ENCODE results near the gene PAX3. TPM values are rescaled to one million over a fixed set of nuclear protein-coding genes. Genes with fewer than 3 reads are reported as not detected.
"Not testable (repeated sequence)": the region's sequence is repeated elsewhere in the genome, so short reads cannot be mapped to it uniquely, and the experiment has no call there.

The PAX3 gene
- total RNA-seq, 1 donor from 2014 or later: not detected

- H3K4me1 Mint-ChIP-seq (ENCODE audit: low read depth): no peaks in the 10 kb centered on the region
- H3K27ac Mint-ChIP-seq: no peak overlapping the region
- no peaks in the 10 kb centered on the region for H3K9me3 Mint-ChIP-seq
- no peak for DNase-seq (ENCODE audit: low spot score)
- no peaks in the 10 kb centered on the region for H3K36me3 Mint-ChIP-seq (ENCODE audit: low read depth)
- no peaks in the 10 kb centered on the region for H3K27me3 Mint-ChIP-seq (ENCODE audit: low read depth)
- no peak overlapping the region for H3K4me3 Mint-ChIP-seq (ENCODE audit: low read depth)
- intact Hi-C loops (cut with micrococcal nuclease): no loop called here
Measured at GRCh38 chr2:222159221-222159620, 139.6 kb downstream of the PAX3 start.

- H3K9me3 Mint-ChIP-seq; DNase-seq (ENCODE audit: low spot score); H3K4me3 Mint-ChIP-seq (ENCODE audit: low read depth): not testable (repeated sequence)
Measured at GRCh38 chr2:222155003-222155664, 143.7 kb downstream of the PAX3 start.

More at GRCh38 chr2:222155003-222155664, 143.7 kb downstream of the PAX3 start:
- H3K27me3 Mint-ChIP-seq (ENCODE audit: low read depth); H3K27ac Mint-ChIP-seq; H3K36me3 Mint-ChIP-seq (ENCODE audit: low read depth); intact Hi-C loops (cut with micrococcal nuclease); H3K4me1 Mint-ChIP-seq (ENCODE audit: low read depth): not testable (repeated sequence)

Other genes with a start within 250 kb of the PAX3 start
- gene SGPP2, start 125.5 kb upstream of the PAX3 start, total RNA-seq: 10.6 and 11.4 TPM in 2 replicates

Measured in activated T-helper 2 cell treated with anti-CD3 and anti-CD28 coated beads, Interferon-gamma antibody, Interleukin-2, Interleukin-4, amounts not matched to agents 10 μg/mL and 5 μg/mL and 100 μg/mL, durations not matched to agents 14 hours and 24 hours and 36 hours (primary cell).